ENCODE measurements around the gene WWTR1. TPM values are rescaled to one million over a fixed set of nuclear protein-coding genes. Genes with fewer than 3 reads are reported as not detected.

The WWTR1 gene
- polyA plus RNA-seq, 2 of the 4 experiments (the other 2 are of a cell fraction): 99.7 to 164 TPM

DNA sequence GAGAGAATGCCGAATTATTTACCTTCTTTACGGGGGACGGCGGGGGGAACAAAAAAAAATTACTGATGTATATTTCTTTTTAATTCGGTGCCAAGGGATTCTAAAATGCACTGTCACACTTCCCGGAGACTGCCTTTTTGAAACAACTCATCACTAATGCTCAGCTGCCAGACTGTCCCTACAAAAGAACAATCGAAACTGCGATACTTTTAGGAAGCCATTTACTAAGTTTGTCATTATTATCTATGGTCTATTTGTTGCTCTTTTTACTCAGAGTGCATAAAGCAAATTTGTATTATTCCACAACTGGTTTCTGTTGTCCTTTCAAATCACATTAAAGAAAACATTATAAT, 122.5 kb downstream of the WWTR1 start:
- Histone ChIP-seq H3K4me2 (peak overlapping the region; percentile 90), H3K4me1 (peaks cover 100% of the 10 kb centered on the region), H3K9me3 (no peaks in the 10 kb centered on the region), H3K27ac (peak overlapping the region; percentile 82 to 84), H3K4me3 (peak overlapping the region; percentile 25; the same call in 1 of the 3 replicates)
- TF ChIP-seq FOSL2 (IDR thresholded peaks at IDR 0.05) (no peak), FOSL2 (CRISPR knock-in tag; IDR thresholded peaks at IDR 0.05) (no peak), HOXB13 (CRISPR knock-in tag; IDR thresholded peaks at IDR 0.05; ENCODE audit: low read depth) (no peak), ESRRA (IDR thresholded peaks at IDR 0.05; ENCODE audit: borderline replicate concordance, low read length) (no peak), ZNF302 (CRISPR knock-in tag; IDR thresholded peaks at IDR 0.05) (no peak), EP300 (IDR thresholded peaks at IDR 0.05) (0 out of 5 replicates have a peak, but pooled peaks of 1 of the 2 experiments have one; percentile 1), ATOH8 (CRISPR knock-in tag; IDR thresholded peaks at IDR 0.05; ENCODE audit: low read depth) (no peak), GATA3 (IDR thresholded peaks at IDR 0.05; ENCODE audit: borderline replicate concordance) (0 out of 2 replicates have a peak, but pooled peaks have one; percentile 33), HEYL (CRISPR knock-in tag; IDR thresholded peaks at IDR 0.05) (no peak), CHD4 (IDR thresholded peaks at IDR 0.05; ENCODE audit: borderline replicate concordance) (no peak), FOSB (CRISPR knock-in tag; IDR thresholded peaks at IDR 0.05) (no peak), NPAS2 (CRISPR knock-in tag; IDR thresholded peaks at IDR 0.05; ENCODE audit: borderline replicate concordance) (no peak), PHF8 (IDR thresholded peaks at IDR 0.05; ENCODE audit: borderline replicate concordance, low read depth) (no peak), ELK1 (IDR thresholded peaks at IDR 0.05; ENCODE audit: low read depth, low read length) (no peak), RCOR1 (IDR thresholded peaks at IDR 0.05; ENCODE audit: low read depth, low read length) (no peak), USF2 (IDR thresholded peaks at IDR 0.05) (no peak), TP53 (CRISPR knock-in tag; IDR thresholded peaks at IDR 0.05) (no peak), NFE2L2 (conservative IDR thresholded peaks at IDR 0.05; ENCODE audit: low read length) (0 out of 2 replicates have a peak, but pooled peaks have one; percentile 2), EHMT2 (IDR thresholded peaks at IDR 0.05; ENCODE audit: low read depth) (no peak), RAD21 (conservative IDR thresholded peaks at IDR 0.05 in 1 of 2, IDR thresholded peaks at IDR 0.05 in 1 of 2) (no peak; a peak in 1 of 5 replicates), HDAC2 (IDR thresholded peaks at IDR 0.05) (no peak), JUN (IDR thresholded peaks at IDR 0.05) (peak in 1 of 2 experiments; percentile 14; a peak in 3 of 5 replicates), MAZ (IDR thresholded peaks at IDR 0.05; ENCODE audit: borderline replicate concordance, low read depth, low read length) (no peak), MAFK (IDR thresholded peaks at IDR 0.05; ENCODE audit: partially characterized antibody) (peak; percentile 43), REST (IDR thresholded peaks at IDR 0.05) (no peak), ZFP36 (IDR thresholded peaks at IDR 0.05; ENCODE audit: borderline replicate concordance, partially characterized antibody) (no peak), HOXB5 (CRISPR knock-in tag; IDR thresholded peaks at IDR 0.05) (no peak), MYC (IDR thresholded peaks at IDR 0.05; ENCODE audit: borderline replicate concordance, low read length) (no peak)
- TF ChIP-seq, protein P1, sequence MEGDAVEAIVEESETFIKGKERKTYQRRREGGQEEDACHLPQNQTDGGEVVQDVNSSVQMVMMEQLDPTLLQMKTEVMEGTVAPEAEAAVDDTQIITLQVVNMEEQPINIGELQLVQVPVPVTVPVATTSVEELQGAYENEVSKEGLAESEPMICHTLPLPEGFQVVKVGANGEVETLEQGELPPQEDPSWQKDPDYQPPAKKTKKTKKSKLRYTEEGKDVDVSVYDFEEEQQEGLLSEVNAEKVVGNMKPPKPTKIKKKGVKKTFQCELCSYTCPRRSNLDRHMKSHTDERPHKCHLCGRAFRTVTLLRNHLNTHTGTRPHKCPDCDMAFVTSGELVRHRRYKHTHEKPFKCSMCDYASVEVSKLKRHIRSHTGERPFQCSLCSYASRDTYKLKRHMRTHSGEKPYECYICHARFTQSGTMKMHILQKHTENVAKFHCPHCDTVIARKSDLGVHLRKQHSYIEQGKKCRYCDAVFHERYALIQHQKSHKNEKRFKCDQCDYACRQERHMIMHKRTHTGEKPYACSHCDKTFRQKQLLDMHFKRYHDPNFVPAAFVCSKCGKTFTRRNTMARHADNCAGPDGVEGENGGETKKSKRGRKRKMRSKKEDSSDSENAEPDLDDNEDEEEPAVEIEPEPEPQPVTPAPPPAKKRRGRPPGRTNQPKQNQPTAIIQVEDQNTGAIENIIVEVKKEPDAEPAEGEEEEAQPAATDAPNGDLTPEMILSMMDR (IDR thresholded peaks at IDR 0.05): no peak
- no peak for DNase-seq (ENCODE audit: low read depth in 1 of 2, low spot score in 1 of 2)
- CTCF ChIA-PET: interaction anchor here (1.1 to 5.3 kb wide), 9 partner anchors 19 to 273 kb away, joined by 3 to 35 read pairs (median 6); partner anchors contain the start of gene WWTR1
- POLR2A ChIA-PET: interaction anchor here (1.2 kb wide), 1 partner anchor 217 kb away, joined by 5 read pairs; the partner anchor contains the start of gene COMMD2
- under 1% methylated on average over 8 of the region's 8 CpGs for WGBS (ENCODE audit: missing lambda C conversion rate)
- ATAC-seq: no peak
- no peak for FAIRE-seq
